Mucosa of stomach (tissue), 1 donor: ENCODE results near the gene ENTPD8.
"Not testable (repeated sequence)": the region's sequence is repeated elsewhere in the genome, so short reads cannot be mapped to it uniquely, and the experiment has no call there.

Experiments used
- H3K27me3 ChIP-seq: one replicate; pipeline ENCODE4 v1.7.0; 2013; ENCODE audit warnings: mild to moderate bottlenecking, low read length; ENCODE audit not compliant: control insufficient read depth, insufficient read depth
- H3K36me3 ChIP-seq: one replicate; pipeline ENCODE4 v1.7.0; 2013; ENCODE audit warnings: low read length; ENCODE audit not compliant: control insufficient read depth, insufficient read depth
- H3K4me1 ChIP-seq: one replicate; pipeline ENCODE4 v1.7.0; 2013; ENCODE audit warnings: mild to moderate bottlenecking, low read length; ENCODE audit not compliant: control insufficient read depth, insufficient read depth
- H3K4me3 ChIP-seq: one replicate; pipeline ENCODE4 v1.7.0; 2013; ENCODE audit warnings: low read length
- H3K9ac ChIP-seq: one replicate; pipeline ENCODE4 v1.7.0; 2013; ENCODE audit warnings: mild to moderate bottlenecking, low read length, moderate library complexity
- H3K9me3 ChIP-seq: one replicate; pipeline ENCODE4 v1.7.0; 2013; ENCODE audit warnings: mild to moderate bottlenecking, low read length, moderate library complexity; ENCODE audit not compliant: control insufficient read depth
- donor health status: Pancreatic carcinoma.

ENTPD8 gene

DNA sequence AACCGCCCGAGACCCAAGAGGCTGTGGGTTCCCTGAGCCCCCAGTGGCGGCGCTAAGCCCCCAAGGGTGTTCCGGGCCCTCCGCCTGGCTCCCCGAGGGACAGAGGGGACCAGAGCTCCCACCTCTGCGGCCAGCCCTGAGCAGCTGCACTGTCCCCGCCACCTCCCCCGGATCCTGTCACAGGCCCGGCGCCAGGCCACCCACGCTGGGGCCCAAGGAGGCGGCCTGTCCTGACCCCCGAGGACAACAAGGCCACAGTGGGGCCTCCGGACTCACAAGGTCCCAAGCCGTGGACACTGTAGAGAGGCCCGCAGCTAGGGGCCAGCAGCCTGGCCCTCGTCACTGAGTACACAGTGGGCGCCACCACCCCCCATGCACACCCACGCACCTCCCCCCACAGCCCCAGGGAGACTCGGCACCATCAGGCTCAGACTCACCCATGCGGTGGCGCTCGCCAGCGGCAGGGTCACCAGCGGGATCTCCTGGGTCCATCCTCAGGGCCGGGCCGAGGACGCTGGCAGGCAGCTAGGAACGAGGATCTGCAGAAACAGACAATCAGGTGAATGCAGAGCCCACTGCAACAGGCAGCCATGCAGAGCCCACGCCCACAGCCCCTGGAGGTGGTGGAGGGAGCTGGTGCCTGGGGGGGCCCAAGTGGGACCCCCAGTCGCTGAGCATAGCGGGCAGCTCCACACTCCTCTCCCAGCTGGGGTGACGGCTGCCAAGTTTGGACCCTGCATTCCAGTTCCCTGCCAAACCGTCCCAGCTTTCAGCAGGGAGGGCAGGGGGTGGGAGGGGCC lies 46.1 kb downstream of the ENTPD8 start:
- H3K36me3 ChIP-seq, result no peaks in the 10 kb centered on the region
- H3K9me3 ChIP-seq, result no peaks in the 10 kb centered on the region
- peaks cover 7% of the 10 kb centered on the region for H3K4me1 ChIP-seq
- H3K9ac ChIP-seq, result no peak overlapping the region
- no peaks in the 10 kb centered on the region for H3K27me3 ChIP-seq
- H3K4me3 ChIP-seq, result no peak overlapping the region

DNA sequence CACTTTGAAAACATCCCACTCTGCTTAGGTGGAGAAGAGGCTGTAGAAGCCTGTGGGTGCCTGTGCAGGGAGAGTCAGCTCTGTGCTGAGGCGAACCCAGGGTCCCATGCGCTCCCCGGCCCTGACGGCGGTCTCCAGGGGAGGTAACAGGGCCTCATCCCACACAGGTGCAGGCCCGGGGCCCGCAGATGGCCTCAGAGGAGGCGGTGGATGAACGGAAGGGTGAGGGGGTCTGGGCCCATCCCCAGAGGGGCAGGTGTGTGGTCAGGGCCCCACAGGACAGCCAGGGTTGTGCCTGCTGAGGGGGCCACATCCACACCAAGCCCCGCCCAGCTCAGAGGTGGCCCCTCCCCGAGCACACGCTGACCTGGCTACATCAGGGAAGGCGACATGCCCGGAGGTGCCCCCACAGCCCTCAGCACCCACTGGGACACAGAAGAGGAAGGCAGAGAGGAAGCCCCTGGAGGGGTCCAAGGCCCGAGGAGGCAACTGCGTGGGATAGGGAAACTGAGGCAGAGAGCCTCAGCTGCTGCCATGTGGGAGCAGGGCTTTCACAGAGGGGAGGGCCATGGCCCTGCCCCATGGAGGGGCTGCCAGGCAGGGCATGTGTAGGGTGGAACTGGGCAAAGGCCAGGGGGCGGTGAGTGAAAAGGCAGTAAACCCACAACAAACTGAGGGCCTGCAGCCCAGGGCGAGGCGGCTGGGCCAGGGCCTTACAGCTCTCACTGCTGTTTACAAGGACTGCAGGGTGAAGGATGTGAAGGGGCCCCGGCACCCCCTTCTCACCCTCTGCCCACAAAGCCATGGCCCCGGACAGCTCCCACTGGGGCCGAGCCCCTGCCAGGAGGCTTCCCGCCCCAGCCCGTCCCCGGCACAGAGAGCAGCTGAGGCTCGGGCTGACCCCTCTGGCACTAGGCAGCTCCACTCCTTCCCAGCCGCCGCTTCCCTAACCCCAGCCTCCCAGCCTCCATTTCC lies 47.7 kb downstream of the ENTPD8 start:
- Histone ChIP-seq H3K9ac (no peak overlapping the region), H3K4me3 (no peak overlapping the region), H3K9me3 (no peaks in the 10 kb centered on the region), H3K36me3 (no peaks in the 10 kb centered on the region), H3K27me3 (no peaks in the 10 kb centered on the region), H3K4me1 (no peaks in the 10 kb centered on the region)

DNA sequence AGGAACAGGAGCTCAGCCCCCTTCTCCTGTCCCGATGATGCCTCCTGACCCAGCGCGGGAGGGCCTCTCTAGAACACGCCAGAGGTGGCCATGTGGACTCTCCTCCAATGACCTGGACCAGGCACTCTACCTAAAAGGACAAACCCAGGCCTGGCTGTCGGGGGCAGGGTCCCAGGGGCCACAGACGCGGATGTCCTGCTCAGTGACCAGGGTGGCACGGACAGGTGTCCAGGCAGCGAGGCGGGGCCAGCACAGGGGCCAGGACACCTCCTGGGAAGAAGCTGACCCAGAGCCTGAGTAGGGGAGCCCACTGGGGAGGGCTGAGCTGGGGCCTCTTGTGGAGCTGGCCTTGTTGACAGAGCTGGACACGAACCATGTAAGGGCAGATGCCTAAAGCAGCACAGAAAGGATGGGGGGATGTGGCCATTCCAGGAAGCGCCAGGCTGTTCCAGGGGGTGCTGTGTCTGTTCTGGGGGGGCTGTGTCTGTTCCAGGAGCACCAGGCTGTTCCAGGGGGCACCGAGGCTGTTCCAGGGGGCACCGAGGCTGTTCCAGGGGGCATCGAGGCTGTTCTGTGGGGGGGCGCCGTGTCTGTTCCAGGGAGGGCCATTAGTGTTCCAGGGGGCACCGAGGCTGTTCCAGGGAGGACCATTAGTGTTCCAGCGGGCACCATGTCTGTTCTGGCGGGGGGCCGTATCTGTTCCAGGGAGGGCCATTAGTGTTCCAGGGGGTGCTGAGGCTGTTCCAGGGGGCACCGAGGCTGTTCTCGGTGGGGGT lies 48.7 kb downstream of the ENTPD8 start:
- no peaks in the 10 kb centered on the region for H3K9me3 ChIP-seq
- no peaks in the 10 kb centered on the region for H3K36me3 ChIP-seq
- H3K4me1 ChIP-seq, result no peaks in the 10 kb centered on the region
- no peaks in the 10 kb centered on the region for H3K27me3 ChIP-seq
- no peak overlapping the region for H3K9ac ChIP-seq
- H3K4me3 ChIP-seq, result no peak overlapping the region

DNA sequence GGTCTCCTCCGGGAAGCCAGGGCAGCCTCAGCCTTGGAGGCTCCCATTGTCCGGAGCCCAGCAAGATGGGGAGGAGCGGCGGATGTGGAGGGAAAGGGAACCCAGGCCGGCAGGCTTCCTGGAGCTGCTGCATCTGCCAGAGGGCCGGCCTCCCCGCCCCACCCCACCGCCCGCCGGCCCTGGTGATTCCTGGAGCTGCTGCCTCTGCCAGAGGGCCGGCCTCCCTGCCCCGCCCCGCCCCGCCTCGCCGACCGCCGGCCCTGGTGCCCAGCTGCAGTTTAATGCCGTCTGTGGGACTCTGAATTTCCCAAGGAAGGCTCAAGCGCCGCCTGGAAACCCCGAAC lies 49.8 kb downstream of the ENTPD8 start:
- Histone ChIP-seq H3K36me3 (no peaks in the 10 kb centered on the region), H3K9me3 (no peaks in the 10 kb centered on the region), H3K4me1 (no peaks in the 10 kb centered on the region), H3K4me3 (no peak overlapping the region), H3K9ac (no peak overlapping the region), H3K27me3 (no peaks in the 10 kb centered on the region)

DNA sequence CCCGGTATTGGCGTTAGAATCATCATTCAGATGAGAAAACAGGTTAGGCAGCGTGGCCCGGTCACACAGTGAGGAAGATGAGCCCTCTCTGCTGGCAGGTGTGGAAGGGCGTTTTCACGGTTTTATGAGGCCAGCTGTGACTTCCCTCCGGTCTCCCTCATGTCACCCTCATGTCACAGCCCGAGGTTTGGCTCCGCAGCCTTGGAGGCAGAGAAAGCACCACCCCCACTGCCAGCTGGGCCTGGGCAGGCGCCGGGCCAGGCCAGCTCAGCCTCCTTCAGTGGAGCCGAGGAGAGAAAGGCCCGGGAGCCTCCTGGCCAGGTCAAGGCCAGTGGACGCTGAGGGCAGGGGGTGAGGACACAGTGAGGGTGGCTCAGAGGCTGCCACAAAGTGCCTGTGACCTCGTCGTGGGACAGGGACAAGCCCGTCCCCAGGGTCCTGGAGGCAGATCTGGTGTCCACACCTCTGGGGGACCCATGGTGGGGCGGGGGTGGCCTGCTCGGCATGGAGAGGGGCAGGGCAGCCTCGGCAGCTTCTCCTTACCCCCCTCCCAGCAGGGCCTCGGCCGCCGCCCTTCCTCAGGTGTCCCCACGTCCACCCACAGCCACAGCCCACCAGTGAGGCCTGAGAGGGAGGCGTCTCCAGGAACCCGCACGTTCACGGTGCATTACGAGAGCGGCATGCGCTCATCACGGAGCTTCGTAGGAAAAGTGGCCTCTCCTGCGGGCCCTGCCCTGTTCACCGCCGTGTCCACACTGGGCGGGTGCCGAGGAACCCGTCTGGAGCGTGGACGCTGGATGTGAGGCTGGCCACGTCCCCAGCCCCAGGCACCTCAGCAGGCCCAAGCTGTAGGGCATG lies 50.4 kb downstream of the ENTPD8 start:
- Histone ChIP-seq H3K4me3 (no peak overlapping the region), H3K9ac (no peak overlapping the region)

DNA sequence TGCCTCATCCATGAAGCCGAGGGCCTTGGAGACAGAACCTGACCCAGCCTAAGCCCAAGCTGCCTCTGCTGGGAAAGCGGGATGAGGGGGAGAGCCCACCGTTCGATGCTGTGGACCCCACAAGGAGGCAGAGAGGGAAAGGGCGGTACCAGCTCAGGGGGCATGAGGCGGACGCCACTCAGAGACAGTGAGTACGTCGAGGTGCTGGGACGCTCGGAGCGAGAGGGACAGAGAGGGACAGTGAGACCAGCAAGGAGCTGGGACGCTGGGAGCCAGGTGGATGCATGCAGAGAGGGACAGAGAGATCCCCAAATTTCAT lies 51.8 kb downstream of the ENTPD8 start:
- Histone ChIP-seq H3K36me3 (no peaks in the 10 kb centered on the region), H3K9me3 (no peaks in the 10 kb centered on the region), H3K27me3 (no peaks in the 10 kb centered on the region), H3K9ac (no peak overlapping the region), H3K4me1 (no peaks in the 10 kb centered on the region), H3K4me3 (no peak overlapping the region)

More for the DNA sequence above, 50.4 kb downstream of the ENTPD8 start:
- no peaks in the 10 kb centered on the region for H3K9me3 ChIP-seq
- H3K36me3 ChIP-seq, result no peaks in the 10 kb centered on the region
- H3K4me1 ChIP-seq, result no peaks in the 10 kb centered on the region
- H3K27me3 ChIP-seq, result no peaks in the 10 kb centered on the region

DNA sequence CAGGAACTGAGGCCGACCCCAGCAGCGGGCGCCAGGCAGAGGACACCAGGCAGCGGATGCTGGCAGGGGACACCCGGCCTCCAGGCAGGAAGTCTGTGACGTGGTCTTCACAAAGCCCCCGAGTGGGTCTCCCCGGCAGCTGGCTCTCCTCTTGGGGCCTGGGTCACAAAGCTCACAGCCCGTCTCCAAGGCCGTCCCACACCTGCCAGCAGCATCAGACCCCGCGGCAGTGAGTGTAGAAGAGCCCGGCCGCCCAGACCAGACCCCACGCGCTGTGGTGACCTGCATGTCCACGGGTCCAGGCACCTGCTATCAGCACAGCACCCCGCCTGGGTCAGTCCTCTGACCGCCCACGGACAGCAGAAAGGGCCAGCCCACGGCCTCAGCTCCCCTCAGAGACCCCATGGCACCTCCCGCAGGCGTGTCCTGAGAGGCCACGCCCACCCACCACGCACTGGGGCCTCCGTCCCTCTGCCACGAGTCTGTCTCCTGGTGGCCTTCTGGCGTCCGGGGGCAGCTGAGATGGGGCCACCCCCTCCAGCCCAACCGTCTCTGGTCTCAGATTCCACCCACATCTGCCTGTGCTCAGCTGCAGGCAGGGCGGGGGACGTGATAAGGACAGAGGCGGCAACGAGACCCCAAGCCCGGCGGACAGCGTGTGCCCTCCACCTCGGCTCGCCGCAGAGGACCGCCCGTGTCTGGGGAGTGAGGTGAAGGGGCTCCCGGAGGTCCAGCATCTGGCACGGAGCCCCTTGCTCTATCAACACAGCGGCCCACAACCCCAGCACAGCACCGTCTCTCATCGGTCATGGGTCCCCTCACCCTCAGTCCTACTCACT lies 52.3 kb downstream of the ENTPD8 start:
- no peaks in the 10 kb centered on the region for H3K27me3 ChIP-seq
- no peak overlapping the region for H3K9ac ChIP-seq
- no peaks in the 10 kb centered on the region for H3K36me3 ChIP-seq
- H3K4me1 ChIP-seq, result no peaks in the 10 kb centered on the region
- no peaks in the 10 kb centered on the region for H3K9me3 ChIP-seq
- H3K4me3 ChIP-seq, result no peak overlapping the region

DNA sequence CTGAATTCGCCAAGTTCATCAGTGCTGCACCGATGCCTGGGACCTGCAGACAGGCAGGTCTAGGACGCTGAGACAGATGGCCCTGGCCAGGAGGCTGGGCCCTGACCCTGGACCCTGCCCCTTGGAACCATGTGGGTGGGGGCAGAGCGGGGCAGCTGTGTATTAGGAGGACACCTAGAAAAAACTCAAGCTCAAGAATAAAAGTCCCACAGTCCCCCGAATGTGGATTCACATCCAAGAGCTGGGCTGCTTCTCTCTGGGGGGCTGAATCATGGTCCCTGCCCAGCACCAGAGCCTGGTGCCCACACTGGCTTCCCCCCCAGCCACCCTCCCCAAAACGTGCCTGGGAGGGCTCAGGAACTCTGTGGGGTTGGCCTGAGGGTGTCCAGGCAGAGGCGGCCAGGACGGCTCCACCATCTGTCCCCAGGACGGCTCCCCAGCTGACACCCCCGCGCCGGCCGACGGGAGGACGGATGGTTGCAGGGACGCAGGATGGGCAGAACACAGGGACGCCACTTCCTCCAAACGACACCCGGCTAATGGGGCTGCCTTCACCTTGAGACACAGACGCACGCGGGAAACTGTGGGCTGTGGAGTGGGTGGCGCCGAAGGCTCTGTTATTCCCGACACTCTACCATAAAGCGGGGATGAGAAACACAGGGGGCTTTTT lies 53.1 kb downstream of the ENTPD8 start:
- no peaks in the 10 kb centered on the region for H3K36me3 ChIP-seq

DNA sequence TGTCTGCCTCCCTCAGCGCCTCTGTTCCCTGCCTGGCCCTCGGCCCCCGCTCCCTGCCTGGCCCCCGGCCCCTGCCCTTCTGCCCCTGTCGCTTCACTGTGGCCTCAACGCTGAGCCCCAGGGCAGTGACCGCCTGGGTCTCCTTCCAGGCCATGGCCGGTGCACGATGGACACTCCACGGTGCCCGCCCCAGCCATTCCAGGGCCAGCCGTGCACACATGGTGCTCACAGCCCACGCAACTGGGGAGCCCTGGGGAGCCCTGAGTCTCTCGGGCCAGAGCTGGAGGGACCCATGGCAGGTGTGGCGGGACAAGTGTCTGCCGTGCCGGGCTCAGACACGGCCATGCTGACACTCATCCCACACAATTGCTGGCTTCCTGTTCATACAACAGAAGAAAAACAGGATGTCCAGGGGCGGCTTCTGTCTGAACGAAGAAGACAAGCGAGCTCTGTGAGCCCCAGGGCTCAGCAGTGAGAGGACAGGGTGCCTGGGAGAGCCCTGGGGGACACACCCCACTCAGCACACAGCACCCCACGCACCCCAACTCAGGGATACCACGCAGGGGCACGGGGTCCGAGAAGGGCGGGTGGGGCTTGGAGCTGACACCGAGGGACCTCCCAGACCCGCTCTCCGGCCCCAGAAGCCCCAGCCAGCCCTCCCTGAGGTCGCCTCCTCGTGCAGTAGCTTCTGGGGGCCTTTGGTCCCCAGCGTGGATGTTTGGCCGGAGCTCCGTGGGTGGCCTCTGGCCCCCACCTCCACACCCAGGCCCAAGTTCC lies 53.9 kb downstream of the ENTPD8 start:
- Histone ChIP-seq H3K4me1 (no peaks in the 10 kb centered on the region), H3K9ac (no peak overlapping the region), H3K4me3 (no peak overlapping the region), H3K36me3 (no peaks in the 10 kb centered on the region), H3K27me3 (no peaks in the 10 kb centered on the region), H3K9me3 (no peaks in the 10 kb centered on the region)

More for the DNA sequence above, 53.1 kb downstream of the ENTPD8 start:
- H3K4me3 ChIP-seq, result no peak overlapping the region
- no peak overlapping the region for H3K9ac ChIP-seq
- H3K27me3 ChIP-seq, result no peaks in the 10 kb centered on the region
- H3K4me1 ChIP-seq, result no peaks in the 10 kb centered on the region
- no peaks in the 10 kb centered on the region for H3K9me3 ChIP-seq

DNA sequence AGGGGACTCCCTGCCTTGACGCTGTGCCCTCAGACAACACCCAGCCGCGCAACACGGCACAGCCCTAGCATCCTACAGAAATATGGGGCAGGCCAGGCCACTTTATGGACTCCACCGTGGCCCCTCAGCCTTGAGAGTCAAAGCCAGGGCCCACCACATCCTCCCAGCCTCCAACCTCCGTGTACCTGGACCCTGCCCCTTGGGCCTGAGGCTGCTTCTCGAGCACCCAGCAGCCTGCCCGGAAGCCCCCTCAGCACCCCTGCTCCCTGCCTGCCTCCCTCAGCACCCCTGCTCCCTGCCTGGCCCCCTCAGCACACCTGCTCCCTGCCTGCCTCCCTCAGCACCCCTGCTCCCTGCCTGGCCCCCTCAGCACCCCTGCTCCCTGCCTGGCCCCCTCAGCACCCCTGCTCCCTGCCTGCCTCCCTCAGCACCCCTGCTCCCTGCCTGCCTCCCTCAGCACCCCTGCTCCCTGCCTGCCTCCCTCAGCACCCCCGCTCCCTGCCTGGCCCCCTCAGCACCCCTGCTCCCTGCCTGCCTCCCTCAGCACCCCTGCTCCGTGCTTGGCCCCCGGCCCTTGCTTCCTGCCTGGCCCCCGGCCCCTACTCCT lies 54.5 kb downstream of the ENTPD8 start:
- not testable (repeated sequence) for H3K9ac ChIP-seq, H3K9me3 ChIP-seq, H3K36me3 ChIP-seq, H3K4me3 ChIP-seq, H3K4me1 ChIP-seq, H3K27me3 ChIP-seq
